HG03442 (cell line): ENCODE data around the gene ZNF101.
"Not testable (repeated sequence)": the region's sequence is repeated elsewhere in the genome, so short reads cannot be mapped to it uniquely, and the experiment has no call there.

ENCODE experiments used
- ATAC-seq: cut with Tn5 transposase; IDR thresholded peaks from one replicate; pipeline ENCODE4 v1.9.1; 2021; ENCODE audit warnings: mild to moderate bottlenecking, moderate library complexity; ENCODE audit not compliant: unreplicated experiment

Gene ZNF101

GRCh38 chr19:19659646-19660245, 8.9 kb upstream of the ZNF101 start:
- ATAC-seq: no peak

GRCh38 chr19:19661141-19661674, 7.4 kb upstream of the ZNF101 start:
- ATAC-seq: no peak

GRCh38 chr19:19661675-19662251, 6.9 kb upstream of the ZNF101 start:
- ATAC-seq: peak; percentile 28

GRCh38 chr19:19662344-19662743, 6.3 kb upstream of the ZNF101 start:
- no peak for ATAC-seq

GRCh38 chr19:19662871-19663255, 5.8 kb upstream of the ZNF101 start:
- ATAC-seq: no peak

- peak; percentile 76 for ATAC-seq
Observed at GRCh38 chr19:19663256-19664120, 5.2 kb upstream of the ZNF101 start, which contains the start of gene ATP13A1. Gene ATP13A1 (minus strand): TSS chr19:19663676. CDS start chr19:19663666, 10 bp downstream.

GRCh38 chr19:19665420-19665948, 3.2 kb upstream of the ZNF101 start:
- not testable (repeated sequence) for ATAC-seq

GRCh38 chr19:19670070-19670551, 1.5 kb downstream of the ZNF101 start:
- no peak for ATAC-seq

GRCh38 chr19:19672816-19673215, 4.2 kb downstream of the ZNF101 start:
- ATAC-seq: no peak

- no peak for ATAC-seq
Observed at GRCh38 chr19:19674315-19674714, 5.7 kb downstream of the ZNF101 start.

- no peak for ATAC-seq
Observed at GRCh38 chr19:19677579-19677978, 8.9 kb downstream of the ZNF101 start.

GRCh38 chr19:19679176-19680073, 10.8 kb downstream of the ZNF101 start:
- no peak for ATAC-seq

- ATAC-seq: not testable (repeated sequence)
Observed at GRCh38 chr19:19686119-19686518, 17.5 kb downstream of the ZNF101 start.

GRCh38 chr19:19686580-19686979, 17.9 kb downstream of the ZNF101 start:
- ATAC-seq: no peak

GRCh38 chr19:19687090-19687489, 18.5 kb downstream of the ZNF101 start:
- no peak for ATAC-seq

GRCh38 chr19:19689023-19689422, 20.4 kb downstream of the ZNF101 start:
- not testable (repeated sequence) for ATAC-seq

GRCh38 chr19:19691683-19692082, 23.0 kb downstream of the ZNF101 start:
- ATAC-seq: no peak

- no peak for ATAC-seq
Observed at GRCh38 chr19:19696386-19696785, 27.7 kb downstream of the ZNF101 start.

- no peak for ATAC-seq
Observed at GRCh38 chr19:19697589-19697988, 28.9 kb downstream of the ZNF101 start.

GRCh38 chr19:19700493-19700892, 31.9 kb downstream of the ZNF101 start:
- not testable (repeated sequence) for ATAC-seq
